BE2C (cell line): ENCODE results near the gene RSPH1.

Source experiments
- DNase-seq: peaks from one replicate; pipeline ENCODE4 v3.0.0-alpha.2; 2020
- H3K27me3 ChIP-seq: fragments of 250-450 bp; sonication (Bioruptor Pico); 2 replicates; pipeline ENCODE4 v1.5.1; 2020; ENCODE audit warnings: mild to moderate bottlenecking
- H3K36me3 ChIP-seq: fragments of 250-450 bp; sonication (Bioruptor Pico); 2 replicates; pipeline ENCODE4 v1.5.1; 2020; ENCODE audit warnings: mild to moderate bottlenecking
- H3K4me1 ChIP-seq: fragments of 250-450 bp; sonication (Bioruptor Pico); 2 replicates; pipeline ENCODE4 v1.5.1; 2020
- H3K4me3 ChIP-seq: 2 replicates; pipeline ENCODE4 v1.5.1; 2011; ENCODE audit warnings: low read depth, low read length
- H3K9me3 ChIP-seq: fragments of 250-450 bp; sonication (Bioruptor Pico); 2 replicates; pipeline ENCODE4 v1.5.1; 2020
- CTCF ChIP-seq: IDR thresholded peaks from 2 replicates; pipeline ENCODE4 v1.5.1; 2012; ENCODE audit warnings: mild to moderate bottlenecking, low read depth, low read length

Gene RSPH1

GRCh38 chr21:42533963-42534355 is 37.9 kb upstream of the RSPH1 start:
- no peak overlapping the region for H3K4me3 ChIP-seq
- DNase-seq: no peak
- H3K9me3 ChIP-seq: no peaks in the 10 kb centered on the region
- H3K27me3 ChIP-seq: no peaks in the 10 kb centered on the region
- TF ChIP-seq CTCF: no peak
- H3K36me3 ChIP-seq: no peaks in the 10 kb centered on the region
- H3K4me1 ChIP-seq: peaks cover 29% of the 10 kb centered on the region

GRCh38 chr21:42533306-42533962 is 37.4 kb upstream of the RSPH1 start:
- H3K36me3 ChIP-seq: no peaks in the 10 kb centered on the region
- H3K9me3 ChIP-seq: no peaks in the 10 kb centered on the region
- no peak for DNase-seq
- TF ChIP-seq CTCF: no peak
- no peak overlapping the region for H3K4me3 ChIP-seq
- no peaks in the 10 kb centered on the region for H3K27me3 ChIP-seq
- peaks cover 29% of the 10 kb centered on the region for H3K4me1 ChIP-seq

- no peak overlapping the region for H3K4me3 ChIP-seq
- H3K9me3 ChIP-seq: no peaks in the 10 kb centered on the region
- H3K27me3 ChIP-seq: no peaks in the 10 kb centered on the region
- H3K4me1 ChIP-seq: peaks cover 29% of the 10 kb centered on the region
- no peaks in the 10 kb centered on the region for H3K36me3 ChIP-seq
- TF ChIP-seq CTCF: no peak
- no peak for DNase-seq
These were observed 36.6 kb upstream of the RSPH1 start for GRCh38 chr21:42532466-42533181.

GRCh38 chr21:42531771-42532170 is 35.7 kb upstream of the RSPH1 start:
- peaks cover 21% of the 10 kb centered on the region for H3K4me1 ChIP-seq
- no peak for DNase-seq
- H3K4me3 ChIP-seq: no peak overlapping the region
- TF ChIP-seq CTCF: no peak
- no peaks in the 10 kb centered on the region for H3K9me3 ChIP-seq
- no peaks in the 10 kb centered on the region for H3K36me3 ChIP-seq
- no peaks in the 10 kb centered on the region for H3K27me3 ChIP-seq

- H3K4me3 ChIP-seq: no peak overlapping the region
- no peaks in the 10 kb centered on the region for H3K9me3 ChIP-seq
- H3K4me1 ChIP-seq: peaks cover 23% of the 10 kb centered on the region
- no peaks in the 10 kb centered on the region for H3K36me3 ChIP-seq
- DNase-seq: no peak
- H3K27me3 ChIP-seq: no peaks in the 10 kb centered on the region
- no peak for TF ChIP-seq CTCF
These were observed 34.1 kb upstream of the RSPH1 start for GRCh38 chr21:42530167-42530518.

- Histone ChIP-seq H3K9me3 (no peaks in the 10 kb centered on the region), H3K4me3 (no peak overlapping the region), H3K36me3 (no peaks in the 10 kb centered on the region), H3K27me3 (no peaks in the 10 kb centered on the region), H3K4me1 (peaks cover 17% of the 10 kb centered on the region)
- DNase-seq: no peak
- TF ChIP-seq CTCF: no peak
These were observed 31.6 kb upstream of the RSPH1 start for GRCh38 chr21:42527489-42528158.
